ENCODE data around the gene PLEKHA7. TPM values are rescaled to one million over a fixed set of nuclear protein-coding genes. Genes with fewer than 3 reads are reported as not detected.

PLEKHA7 gene
- total and polyA plus RNA-seq, 2 of the 4 experiments (the other 2 are of a cell fraction): 0.12 TPM; not detected in 1

GRCh38 chr11:16840951-16841350 lies 173.3 kb downstream of the PLEKHA7 start:
- Histone ChIP-seq H2AK5ac (ENCODE audit: low read depth, low read length) (no peak overlapping the region), H3K4me1 (ENCODE audit: control insufficient read depth, insufficient read depth, low read length) (no peaks in the 10 kb centered on the region), H4K91ac (ENCODE audit: insufficient read depth, low read depth, low read length) (no peak overlapping the region), H2BK120ac (ENCODE audit: low read depth, low read length) (no peak overlapping the region), H3K23ac (ENCODE audit: low read depth, low read length) (no peak overlapping the region), H2BK5ac (ENCODE audit: low read depth, low read length, poor library complexity, severe bottlenecking) (no peak overlapping the region), H3K4ac (ENCODE audit: low read depth, low read length) (no peak overlapping the region), H2AK9ac (replicated peaks; ENCODE audit: low read depth, low read length, poor library complexity) (no peak overlapping the region), H2AFZ (replicated peaks; ENCODE audit: low read length, poor library complexity) (no peak overlapping the region), H3K79me1 (ENCODE audit: low read depth in 1 of 2, low read length in 2 of 2) (no peaks in the 10 kb centered on the region), H3K18ac (ENCODE audit: low read depth, low read length) (no peak overlapping the region), H3K9me1 (ENCODE audit: insufficient read depth, low read length) (no peaks in the 10 kb centered on the region), H3K36me3 (ENCODE audit: control insufficient read depth, insufficient read depth, low read length) (no peaks in the 10 kb centered on the region), H2BK15ac (ENCODE audit: low read depth, low read length) (no peak overlapping the region), H3K27me3 (ENCODE audit: control insufficient read depth, insufficient read depth, low read length) (peaks cover 4% of the 10 kb centered on the region; the same call in 1 of the 2 replicates), H4K5ac (ENCODE audit: low read depth, low read length) (no peak overlapping the region), H3K4me3 (ENCODE audit: insufficient read depth, low read depth, low read length) (no peak overlapping the region), H3K14ac (replicated peaks; ENCODE audit: low read depth, low read length) (no peak overlapping the region), H3K4me2 (ENCODE audit: low read depth, low read length) (no peak overlapping the region), H2BK20ac (ENCODE audit: low read depth, low read length) (no peak overlapping the region), H4K8ac (ENCODE audit: low read depth in 2 of 2, low read length in 2 of 2) (no peak overlapping the region), H3K56ac (ENCODE audit: extremely low read depth, insufficient read depth, low read length) (no peak overlapping the region), H3K27ac (ENCODE audit: insufficient read depth, low read length) (no peak overlapping the region), H3K9me3 (ENCODE audit: control insufficient read depth, insufficient read depth, low read length) (no peaks in the 10 kb centered on the region), H3K9ac (ENCODE audit: low read depth, low read length) (no peak overlapping the region), H4K20me1 (ENCODE audit: insufficient read depth, low read length) (no peaks in the 10 kb centered on the region)
- DNase-seq (no peak), ATAC-seq (ENCODE audit: low read depth) (no peak)
- intact Hi-C loops (cut with micrococcal nuclease) (no loop called here), dilution Hi-C loops (cut with HindIII; ENCODE audit: low sequenced_read_pairs, unreplicated experiment) (no loop called here), in situ Hi-C loops (cut with MboI; ENCODE audit: low sequenced_read_pairs) (no loop called here)
- TF ChIP-seq MXI1 (IDR thresholded peaks at IDR 0.05; ENCODE audit: borderline replicate concordance, low read depth, low read length) (no peak), BHLHE40 (IDR thresholded peaks at IDR 0.05; ENCODE audit: low read depth, low read length) (no peak), FOS (IDR thresholded peaks at IDR 0.05; ENCODE audit: low read depth, low read length) (no peak), SMC3 (IDR thresholded peaks at IDR 0.05; ENCODE audit: low read depth, low read length) (no peak), MAFK (IDR thresholded peaks at IDR 0.05; ENCODE audit: low read depth, low read length) (no peak), USF2 (IDR thresholded peaks at IDR 0.05; ENCODE audit: low read depth, low read length) (no peak), MAZ (IDR thresholded peaks at IDR 0.05; ENCODE audit: borderline replicate concordance, low read depth, low read length) (no peak), RFX5 (IDR thresholded peaks at IDR 0.05; ENCODE audit: low read depth, low read length) (no peak), RAD21 (IDR thresholded peaks at IDR 0.05; ENCODE audit: low read length) (no peak), ELK1 (IDR thresholded peaks at IDR 0.05; ENCODE audit: borderline replicate concordance, low read depth, low read length) (no peak), CHD1 (IDR thresholded peaks at IDR 0.05; ENCODE audit: low read depth, low read length) (no peak), CTCF (conservative IDR thresholded peaks at IDR 0.05; ENCODE audit: low read depth, low read length) (no peak), POLR2A (IDR thresholded peaks at IDR 0.05; ENCODE audit: low read depth, low read length) (no peak), RCOR1 (IDR thresholded peaks at IDR 0.05; ENCODE audit: insufficient replicate concordance, low read length) (no peak), NFE2L2 (IDR thresholded peaks at IDR 0.05; ENCODE audit: low read depth, low read length) (no peak), CEBPB (IDR thresholded peaks at IDR 0.05; ENCODE audit: low read depth, low read length) (no peak)
- 60% methylated on average over 1 of the region's 2 CpGs; no CpG with 5 or more reads in 1 of the 2 experiments for WGBS, 2 experiments (ENCODE audit: extremely low coverage in 2 of 2, insufficient read length in 1 of 2)
- ChIA-PET CTCF (no interaction called here), POLR2A (ENCODE audit: unreplicated experiment) (no interaction called here)
- BruUV-seq (replicated peaks): no TSS peak
